LNCaP clone FGC (cell line): ENCODE measurements around the gene ZCWPW1.

ENCODE experiments used
- DNase-seq: peaks from one replicate; pipeline ENCODE4 v3.0.0-alpha.2; 2011; ENCODE audit warnings: low read depth
- H3K4me3 ChIP-seq: 2 replicates; pipeline ENCODE4 v1.5.1; 2011; ENCODE audit warnings: mild to moderate bottlenecking, low read depth, low read length, control low read depth
- CTCF ChIP-seq: IDR thresholded peaks from 2 replicates; pipeline ENCODE4 v1.5.1; 2012; ENCODE audit warnings: mild to moderate bottlenecking; ENCODE audit not compliant: control insufficient read depth, insufficient read depth; ENCODE audit errors: extremely low read depth

ZCWPW1 gene

GRCh38 chr7:100428199-100428966, at the start of gene ZCWPW1:
ZCWPW1 (minus strand) TSS chr7:100428703; CDS start chr7:100420649, 8,054 bp downstream.
- TF ChIP-seq CTCF, result no peak
- H3K4me3 ChIP-seq, result peak within 1 kb of the TSS; percentile 92
- peak; percentile 95 for DNase-seq

GRCh38 chr7:100477871-100478267, 49.4 kb upstream of the ZCWPW1 start:
- DNase-seq, result no peak
- H3K4me3 ChIP-seq, result peak overlapping the region; percentile 96
- no peak for TF ChIP-seq CTCF

- peak overlapping the region; percentile 96 for H3K4me3 ChIP-seq
- no peak for DNase-seq
- TF ChIP-seq CTCF, result no peak
Measured at GRCh38 chr7:100476903-100477870, 48.7 kb upstream of the ZCWPW1 start.

- no peak overlapping the region for H3K4me3 ChIP-seq
- TF ChIP-seq CTCF, result no peak
- no peak for DNase-seq
Measured at GRCh38 chr7:100476101-100476780, 47.7 kb upstream of the ZCWPW1 start.

- DNase-seq, result no peak
- no peak overlapping the region for H3K4me3 ChIP-seq
- TF ChIP-seq CTCF, result no peak
Measured at GRCh38 chr7:100475549-100475948, 47.0 kb upstream of the ZCWPW1 start.

- DNase-seq, result no peak
- no peak for TF ChIP-seq CTCF
- H3K4me3 ChIP-seq, result no peak overlapping the region
Measured at GRCh38 chr7:100472854-100473499, 44.5 kb upstream of the ZCWPW1 start.
